H9 (cell line): ENCODE measurements around the gene ULK4. TPM values are rescaled to one million over a fixed set of nuclear protein-coding genes. Genes with fewer than 3 reads are reported as not detected.

ENCODE experiments used
- DNase-seq: peaks from one replicate; pipeline ENCODE4 v3.0.0-alpha.2; 2017
- H2AFZ ChIP-seq: one replicate; pipeline ENCODE4 v1.6.1; 2013; ENCODE audit warnings: mild to moderate bottlenecking, low read length, control low read depth, moderate library complexity
- H2AK5ac ChIP-seq: 2 replicates; pipeline ENCODE4 v1.6.1; 2013; ENCODE audit warnings: low read length, control low read depth, mixed read lengths; ENCODE audit not compliant: insufficient read length
- H2BK120ac ChIP-seq: one replicate; pipeline ENCODE4 v1.6.1; 2013; ENCODE audit warnings: low read depth, mild to moderate bottlenecking, low read length, control low read depth, inconsistent platforms; ENCODE audit not compliant: poor library complexity, severe bottlenecking
- H2BK12ac ChIP-seq: 2 replicates; pipeline ENCODE4 v1.6.1; 2013; ENCODE audit warnings: low read length, control low read depth, mixed read lengths, low read depth; ENCODE audit not compliant: insufficient read length
- H2BK15ac ChIP-seq: 2 replicates; pipeline ENCODE4 v1.6.1; 2013; ENCODE audit warnings: low read depth, low read length, control low read depth
- H2BK20ac ChIP-seq: one replicate; pipeline ENCODE4 v1.6.1; 2013; ENCODE audit warnings: low read depth, mild to moderate bottlenecking, low read length, control low read depth, inconsistent platforms; ENCODE audit not compliant: poor library complexity, severe bottlenecking
- H2BK5ac ChIP-seq: 2 replicates; pipeline ENCODE4 v1.6.1; 2013; ENCODE audit warnings: low read length, control low read depth, mixed read lengths; ENCODE audit not compliant: insufficient read length
- H3K14ac ChIP-seq: 2 replicates; pipeline ENCODE4 v1.6.1; 2013; ENCODE audit warnings: low read length, control low read depth; ENCODE audit not compliant: insufficient read depth
- H3K18ac ChIP-seq: 2 replicates; pipeline ENCODE4 v1.6.1; 2013; ENCODE audit warnings: low read depth, mild to moderate bottlenecking, mixed read lengths, low read length, control low read depth; ENCODE audit not compliant: insufficient read length
- H3K23ac ChIP-seq: 2 replicates; pipeline ENCODE4 v1.6.1; 2013; ENCODE audit warnings: low read length, control low read depth, mixed read lengths, low read depth; ENCODE audit not compliant: insufficient read length
- H3K23me2 ChIP-seq: 2 replicates; pipeline ENCODE4 v1.6.1; 2013; ENCODE audit warnings: low read depth, mild to moderate bottlenecking, mixed read lengths, low read length, control low read depth; ENCODE audit not compliant: insufficient read length, poor library complexity, severe bottlenecking
- H3K27ac ChIP-seq: 2 replicates; pipeline ENCODE4 v1.5.1; 2013; ENCODE audit warnings: low read length, control low read depth, mixed read lengths, low read depth; ENCODE audit not compliant: insufficient read length
- H3K27me3 ChIP-seq: 2 replicates; pipeline ENCODE4 v1.6.1; 2013; ENCODE audit warnings: low read length, control low read depth, inconsistent platforms; ENCODE audit not compliant: insufficient read depth
- H3K4ac ChIP-seq: 2 replicates; pipeline ENCODE4 v1.6.1; 2013; ENCODE audit warnings: low read depth, mild to moderate bottlenecking, control low read depth, inconsistent platforms, low read length, moderate library complexity
- H3K4me1 ChIP-seq: 2 replicates; pipeline ENCODE4 v1.6.1; 2013; ENCODE audit warnings: low read length, control low read depth, inconsistent platforms; ENCODE audit not compliant: insufficient read depth
- H3K4me2 ChIP-seq: 2 replicates; pipeline ENCODE4 v1.6.1; 2013; ENCODE audit warnings: low read length, control low read depth, mixed read lengths; ENCODE audit not compliant: insufficient read length, insufficient read depth
- H3K56ac ChIP-seq: 2 replicates; pipeline ENCODE4 v1.6.1; 2013; ENCODE audit warnings: low read depth, mild to moderate bottlenecking, mixed read lengths, low read length, control low read depth; ENCODE audit not compliant: insufficient read length
- H3K79me1 ChIP-seq: 2 replicates; pipeline ENCODE4 v1.6.1; 2013; ENCODE audit warnings: low read depth, mild to moderate bottlenecking, moderate library complexity, low read length, control low read depth, inconsistent platforms; ENCODE audit not compliant: insufficient read depth, poor library complexity, severe bottlenecking
- H3K79me2 ChIP-seq: 2 replicates; pipeline ENCODE4 v1.6.1; 2013; ENCODE audit warnings: low read length, control low read depth, inconsistent platforms; ENCODE audit not compliant: insufficient read depth
- H3K9ac ChIP-seq: 2 replicates; pipeline ENCODE4 v1.6.1; 2013; ENCODE audit warnings: low read length, control low read depth, mixed read lengths; ENCODE audit not compliant: insufficient read length; ENCODE audit errors: extremely low read depth
- H3K9me3 ChIP-seq: one replicate; pipeline ENCODE4 v1.6.1; 2013; ENCODE audit warnings: low read depth, low read length, inconsistent platforms; ENCODE audit not compliant: control insufficient read depth
- H3T11ph ChIP-seq: one replicate; pipeline ENCODE4 v1.6.1; 2013; ENCODE audit warnings: mild to moderate bottlenecking, low read length, control low read depth, inconsistent platforms
- H4K20me1 ChIP-seq: one replicate; pipeline ENCODE4 v1.6.1; 2013; ENCODE audit not compliant: control insufficient read depth, insufficient read length, insufficient read depth
- H4K5ac ChIP-seq: 2 replicates; pipeline ENCODE4 v1.6.1; 2013; ENCODE audit warnings: low read depth, mild to moderate bottlenecking, mixed read lengths, low read length, control low read depth; ENCODE audit not compliant: insufficient read length
- H4K8ac ChIP-seq: replicated peaks from 2 replicates; pipeline ENCODE4 v1.6.1; 2013; ENCODE audit warnings: low read length, control low read depth, mixed read lengths, low read depth; ENCODE audit not compliant: insufficient read length
- H4K91ac ChIP-seq: 2 replicates; pipeline ENCODE4 v1.6.1; 2013; ENCODE audit warnings: low read depth, mild to moderate bottlenecking, moderate library complexity, mixed read lengths, low read length, control low read depth; ENCODE audit not compliant: insufficient read length
- H3K27ac Mint-ChIP-seq, 3 experiments: 2 replicates in 2 of 3; 3 replicates in 1 of 3; pipeline ENCODE4 v1.8.0; 2020 to 2021; ENCODE audit warnings: mixed read lengths in 3 of 3, mild to moderate bottlenecking in 1 of 3, moderate library complexity in 1 of 3
- H3K27me3 Mint-ChIP-seq: 2 replicates; pipeline ENCODE4 v1.8.0; 2021; ENCODE audit warnings: low read depth, mild to moderate bottlenecking, moderate library complexity, mixed read lengths
- H3K36me3 Mint-ChIP-seq, 3 experiments: 2 replicates in 2 of 3; 3 replicates in 1 of 3; pipeline ENCODE4 v1.8.0; 2020 to 2021; ENCODE audit warnings: low read depth in 3 of 3, mixed read lengths in 3 of 3; ENCODE audit not compliant: insufficient read depth in 1 of 3
- H3K4me1 Mint-ChIP-seq, 2 experiments: 2 replicates each; pipeline ENCODE4 v1.8.0; 2020; ENCODE audit warnings: mixed read lengths in 2 of 2
- H3K4me3 Mint-ChIP-seq, 2 experiments: 2 replicates in 1 of 2; 3 replicates in 1 of 2; pipeline ENCODE4 v1.8.0; 2020 to 2021; ENCODE audit warnings: mild to moderate bottlenecking in 2 of 2, mixed read lengths in 2 of 2, moderate library complexity in 1 of 2
- H3K9me3 Mint-ChIP-seq, 2 experiments: 2 replicates in 1 of 2; 3 replicates in 1 of 2; pipeline ENCODE4 v1.8.0; 2020; ENCODE audit warnings: mild to moderate bottlenecking in 2 of 2, mixed read lengths in 2 of 2, moderate library complexity in 1 of 2
- CTCF ChIP-seq: fragments of 200-600 bp; sonication (generic); conservative IDR thresholded peaks from 3 replicates; pipeline ENCODE4 v1.8.0; 2021; ENCODE audit warnings: antibody characterized with exemption, mild to moderate bottlenecking
- WGBS: extraction: QIAGEN DNeasy Blood & Tissue Kit; methylation state at CpG from one replicate; pipeline ENCODE4 v1.1.7; 2013; ENCODE audit warnings: missing lambda C conversion rate, low lambda C conversion rate, mixed read lengths; ENCODE audit not compliant: insufficient read length; ENCODE audit errors: extremely low coverage; 5-methylcytosine and 5-hydroxymethylcytosine counted together
- total RNA-seq: library from RNA; stranded (reverse); gene quantifications from 2 replicates; pipeline ENCODE4 v1.2.1, GENCODE V29; 2021

The ULK4 gene
- total RNA-seq, 1 experiment from 2014 or later: 12.9 TPM

- no peak overlapping the region for H2BK5ac ChIP-seq
- TF ChIP-seq CTCF: no peak
- Mint-ChIP-seq H3K27me3 (no peaks in the 10 kb centered on the region), H3K27ac (peak overlapping the region in 1 of 3 experiments; percentile 73; a peak in 3 of 7 replicates), H3K4me1 (peaks cover 29 to 33% of the 10 kb centered on the region in 2 experiments), H3K36me3 (no peaks in the 10 kb centered on the region), H3K9me3 (no peaks in the 10 kb centered on the region), H3K4me3 (no peak overlapping the region)
- H3K4me1 ChIP-seq: peaks cover 7% of the 10 kb centered on the region
- H4K8ac ChIP-seq: no peak overlapping the region
- H3K27me3 ChIP-seq: no peaks in the 10 kb centered on the region
- H2BK20ac ChIP-seq: no peak overlapping the region
- H4K20me1 ChIP-seq: no peaks in the 10 kb centered on the region
- H3K79me1 ChIP-seq: no peaks in the 10 kb centered on the region
- H2AFZ ChIP-seq: no peak overlapping the region
- H2AK5ac ChIP-seq: no peak overlapping the region
- no peak overlapping the region for H3K23ac ChIP-seq
- no peaks in the 10 kb centered on the region for H3K9me3 ChIP-seq
- no peak for DNase-seq
- H3K18ac ChIP-seq: no peak overlapping the region
- peak overlapping the region; percentile 15 for H3K4me2 ChIP-seq
- WGBS: no CpG with 5 or more reads among the region's 1 CpG
- H3K23me2 ChIP-seq: no peaks in the 10 kb centered on the region
- no peak overlapping the region for H2BK120ac ChIP-seq
- H3K56ac ChIP-seq: no peak overlapping the region
- H3K14ac ChIP-seq: peak overlapping the region; percentile 58; the same call in 1 of the 2 replicates
- H3K27ac ChIP-seq: no peak overlapping the region
- H3K79me2 ChIP-seq: no peaks in the 10 kb centered on the region
- H4K91ac ChIP-seq: no peak overlapping the region
- H3K9ac ChIP-seq: no peak overlapping the region
- H2BK12ac ChIP-seq: no peak overlapping the region
- H2BK15ac ChIP-seq: no peak overlapping the region
- H4K5ac ChIP-seq: no peak overlapping the region
- peak overlapping the region; percentile 20 for H3T11ph ChIP-seq
- no peak overlapping the region for H3K4ac ChIP-seq
Measured at GRCh38 chr3:41330465-41330864, 631.4 kb downstream of the ULK4 start.
